Measurements from ENCODE around the gene KRTCAP2. TPM values are rescaled to one million over a fixed set of nuclear protein-coding genes. Genes with fewer than 3 reads are reported as not detected.
"Not testable (repeated sequence)": the region's sequence is repeated elsewhere in the genome, so short reads cannot be mapped to it uniquely, and the experiment has no call there.

KRTCAP2 gene
- total RNA-seq, 4 donors from 2014 or later: 70.8 to 122 (median 73.8) TPM

- peaks cover 0 to 24% (median 13%) of the 10 kb centered on the region in 3 donors for H3K36me3 ChIP-seq
- no peaks in the 10 kb centered on the region for H3K9me3 ChIP-seq
- H3K27ac ChIP-seq: no peak overlapping the region
- no peak for DNase-seq
- intact Hi-C loops (cut with DNase I): loop anchor here (2.0 kb wide), 1 partner anchor 77 kb away; no protein-coding TSS in a partner anchor
- H3K4me3 ChIP-seq: no peak overlapping the region
- H3K27me3 ChIP-seq: peaks cover 0 to 22% (median 0%) of the 10 kb centered on the region in 4 donors
- 63 to 67% methylated on average over 5 of the region's 5 CpGs for WGBS, 2 donors
- no peak for TF ChIP-seq CTCF (IDR thresholded peaks at IDR 0.05)
- TF ChIP-seq POLR2A (IDR thresholded peaks at IDR 0.05): no peak
- peaks cover 21 to 57% (median 31%) of the 10 kb centered on the region in 3 donors for H3K4me1 ChIP-seq
Measured at GRCh38 chr1:155169541-155169940, 3.6 kb downstream of the KRTCAP2 start.

GRCh38 chr1:155168456-155169210 lies 4.5 kb downstream of the KRTCAP2 start:
- Histone ChIP-seq H3K4me1 (peaks cover 12 to 48% (median 23%) of the 10 kb centered on the region in 3 donors), H3K4me3 (no peak overlapping the region), H3K9me3 (no peaks in the 10 kb centered on the region), H3K27me3 (peaks cover 0 to 13% (median 0%) of the 10 kb centered on the region in 4 donors), H3K27ac (no peak overlapping the region), H3K36me3 (peaks cover 0 to 24% (median 13%) of the 10 kb centered on the region in 3 donors)
- no peak for TF ChIP-seq POLR2A (IDR thresholded peaks at IDR 0.05)
- no peak for TF ChIP-seq CTCF (IDR thresholded peaks at IDR 0.05)
- no peak for DNase-seq
- intact Hi-C loops (cut with DNase I): loop anchor here (2.0 kb wide), 1 partner anchor 76 kb away; no protein-coding TSS in a partner anchor
- WGBS, 2 donors: 77 to 82% methylated on average over 9 to 10 of the region's 10 CpGs

GRCh38 chr1:155168105-155168445 lies 5.0 kb downstream of the KRTCAP2 start:
- H3K9me3 ChIP-seq, H3K27ac ChIP-seq, DNase-seq, H3K4me3 ChIP-seq: not testable (repeated sequence)
- Histone ChIP-seq H3K36me3 (peaks cover 0 to 24% (median 13%) of the 10 kb centered on the region in 3 donors), H3K4me1 (peaks cover 9 to 43% (median 19%) of the 10 kb centered on the region in 3 donors), H3K27me3 (peaks cover 0 to 11% (median 0%) of the 10 kb centered on the region in 4 donors)
- WGBS, 2 donors: 41 to 48% methylated on average over 4 of the region's 4 CpGs
- intact Hi-C loops (cut with DNase I): loop anchor here (2.0 kb wide), 1 partner anchor 75 kb away; no protein-coding TSS in a partner anchor

GRCh38 chr1:155167166-155168104 lies 5.7 kb downstream of the KRTCAP2 start:
- Histone ChIP-seq H3K4me1 (peaks cover 9 to 39% (median 18%) of the 10 kb centered on the region in 3 donors), H3K9me3 (no peaks in the 10 kb centered on the region), H3K27ac (peak overlapping the region in 3 of 4 donors; percentile 34 to 79 (median 65)), H3K27me3 (peaks cover 0 to 11% (median 0%) of the 10 kb centered on the region in 4 donors), H3K36me3 (peaks cover 0 to 24% (median 13%) of the 10 kb centered on the region in 3 donors), H3K4me3 (peak overlapping the region in 1 of 4 donors; percentile 45)
- WGBS, 2 donors: 5 to 7% methylated on average over 4 to 20 of the region's 28 CpGs
- TF ChIP-seq CTCF (IDR thresholded peaks at IDR 0.05) (peak; percentile 82 to 97 (median 94)), POLR2A (IDR thresholded peaks at IDR 0.05) (no peak)
- intact Hi-C loops (cut with DNase I): loop anchor here (2.0 kb wide), 1 partner anchor 75 kb away; no protein-coding TSS in a partner anchor
- no peak for DNase-seq

GRCh38 chr1:155166471-155167165 lies 6.5 kb downstream of the KRTCAP2 start:
- no peaks in the 10 kb centered on the region for H3K9me3 ChIP-seq
- no peak for DNase-seq
- intact Hi-C loops (cut with DNase I): no loop called here
- peak overlapping the region; percentile 4 to 79 (median 50) for H3K27ac ChIP-seq
- TF ChIP-seq POLR2A (IDR thresholded peaks at IDR 0.05): no peak
- TF ChIP-seq CTCF (IDR thresholded peaks at IDR 0.05): no peak
- peaks cover 9 to 31% (median 13%) of the 10 kb centered on the region in 3 donors for H3K4me1 ChIP-seq
- H3K27me3 ChIP-seq: peaks cover 0 to 11% (median 0%) of the 10 kb centered on the region in 4 donors
- 33 to 41% methylated on average over 5 to 17 of the region's 27 CpGs for WGBS, 2 donors
- H3K36me3 ChIP-seq: peaks cover 0 to 24% (median 13%) of the 10 kb centered on the region in 3 donors
- peak overlapping the region in 1 of 4 donors; percentile 45 for H3K4me3 ChIP-seq

Data from esophagus squamous epithelium (tissue), 5 donors.